CD4-positive, alpha-beta T cell (primary cell): ENCODE measurements around the gene LPCAT1. TPM values are rescaled to one million over a fixed set of nuclear protein-coding genes. Genes with fewer than 3 reads are reported as not detected.

Experiments used
- ATAC-seq: fragments of 200-7000 bp; cut with Tn5 transposase; one replicate; pipeline ENCODE4 v1.10.0; 2022; ENCODE audit warnings: mild to moderate bottlenecking; ENCODE audit not compliant: poor library complexity
- CTCF ChIA-PET: fragments of 350-600 bp; sonication (Branson Sonifier 250); formaldehyde crosslinking; loops from one replicate; lab custom pipeline; 2021; ENCODE audit warnings: antibody characterized with exemption, inconsistent platforms; lab: Charles Lee
- POLR2A ChIA-PET: fragments of 350-600 bp; sonication (Branson Sonifier 250); formaldehyde crosslinking; loops from one replicate; lab custom pipeline; 2021; ENCODE audit warnings: antibody characterized with exemption, inconsistent platforms; lab: Charles Lee
- DNase-seq, 14 experiments: peaks; one replicate each; pipeline ENCODE4 v3.0.0-alpha.2; 2013 to 2020; ENCODE audit warnings: mixed read lengths in 2 of 14
- H3K27ac ChIP-seq, 2 donors: one replicate each; pipeline versions ENCODE4 v1.5.1 to v1.7.0; 2013; ENCODE audit warnings: low read length in 2 of 2, low read depth in 1 of 2, mild to moderate bottlenecking in 1 of 2
- H3K27me3 ChIP-seq, 2 experiments: 1 replicate in 1 of 2; 2 replicates in 1 of 2; pipeline versions ENCODE4 v1.6.1 to v1.7.0; 2013; ENCODE audit warnings: low read length in 2 of 2, control low read depth in 1 of 2, mild to moderate bottlenecking in 1 of 2, moderate library complexity in 1 of 2; ENCODE audit not compliant: insufficient read depth in 2 of 2, control insufficient read depth in 1 of 2
- H3K36me3 ChIP-seq: one replicate; pipeline ENCODE4 v1.6.1; 2013; ENCODE audit warnings: low read length, control low read depth; ENCODE audit not compliant: insufficient read depth
- H3K4me1 ChIP-seq: one replicate; pipeline ENCODE4 v1.6.1; 2013; ENCODE audit warnings: low read length, control low read depth; ENCODE audit not compliant: insufficient read depth
- H3K4me3 ChIP-seq: one replicate; pipeline ENCODE4 v1.5.1; 2013; ENCODE audit warnings: mild to moderate bottlenecking, low read length, moderate library complexity
- H3K9me3 ChIP-seq, 2 experiments: 1 replicate in 1 of 2; 2 replicates in 1 of 2; pipeline versions ENCODE4 v1.6.1 to v1.7.0; 2013; ENCODE audit warnings: low read length in 2 of 2, mild to moderate bottlenecking in 2 of 2, control low read depth in 1 of 2, moderate library complexity in 1 of 2; ENCODE audit not compliant: control insufficient read depth in 1 of 2, insufficient read depth in 1 of 2
- H3K27ac Mint-ChIP-seq: one replicate; pipeline ENCODE4 v1.8.0; 2020; ENCODE audit warnings: mixed read lengths
- H3K27me3 Mint-ChIP-seq: one replicate; pipeline ENCODE4 v1.8.0; 2021; ENCODE audit warnings: mixed read lengths
- H3K36me3 Mint-ChIP-seq: one replicate; pipeline ENCODE4 v1.8.0; 2021; ENCODE audit warnings: low read depth, mixed read lengths
- H3K4me1 Mint-ChIP-seq: one replicate; pipeline ENCODE4 v1.8.0; 2021; ENCODE audit warnings: low read depth, mixed read lengths
- H3K4me3 Mint-ChIP-seq: one replicate; pipeline ENCODE4 v1.8.0; 2020; ENCODE audit warnings: mild to moderate bottlenecking, mixed read lengths
- H3K9me3 Mint-ChIP-seq: one replicate; pipeline ENCODE4 v1.8.0; 2020; ENCODE audit warnings: mixed read lengths
- CTCF ChIP-seq: fragments of 200-600 bp; IDR thresholded peaks from one replicate; pipeline ENCODE4 v1.8.0; 2022; ENCODE audit warnings: antibody characterized with exemption, mild to moderate bottlenecking
- intact Hi-C, 2 experiments: fragments of 100-400 bp; cut with DNase I in 1 of 2; cut with micrococcal nuclease in 1 of 2; formaldehyde crosslinking; loops; one replicate each; pipeline versions ENCODE4 v1.15.1 to v1.9.0; 2023 to 2025; cut with DNase I, micrococcal nuclease
- total RNA-seq, 174 experiments: library from RNA in 2 of 174; stranded (reverse) in 2 of 174; gene quantifications; one replicate each; pipeline ENCODE4 v1.2.3 and lab custom pipeline; 2021 to 2026

Gene LPCAT1
- total RNA-seq, 2 experiments from 2014 or later = 20.4 to 21.2 TPM

DNA sequence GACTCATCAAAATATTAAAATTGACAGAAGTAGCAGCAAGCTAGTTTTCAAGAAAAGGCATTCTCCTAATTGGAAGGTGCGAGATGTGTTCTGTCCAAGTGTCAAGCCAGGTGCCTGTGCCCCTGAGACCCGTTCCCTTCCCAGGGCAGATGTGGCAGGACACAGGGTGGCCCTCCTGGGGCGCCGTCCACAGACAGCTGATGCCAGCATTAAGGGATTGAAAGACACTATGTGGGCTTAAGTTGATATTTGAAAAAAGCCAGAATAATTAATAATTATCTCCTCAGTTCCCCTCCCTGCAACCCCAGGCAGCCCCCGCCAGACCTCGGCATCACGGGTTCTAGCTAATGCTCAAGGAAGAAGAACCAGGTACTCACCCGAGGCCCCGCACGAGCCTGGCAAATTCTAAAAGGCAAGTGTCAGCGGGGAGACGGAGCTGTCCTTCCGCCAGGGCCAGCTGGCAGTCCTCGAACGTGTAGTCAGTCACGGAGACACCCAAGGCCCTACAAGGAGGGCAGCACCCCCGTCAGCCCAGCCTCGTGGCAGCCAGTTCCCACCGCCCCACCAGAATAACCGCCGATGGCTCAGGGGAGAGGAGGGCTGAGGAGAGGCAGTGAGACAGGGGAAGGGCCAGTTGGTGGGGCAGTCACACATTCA, 49.4 kb downstream of the LPCAT1 start:
- Mint-ChIP-seq H3K4me3 (no peak overlapping the region), H3K9me3 (no peaks in the 10 kb centered on the region), H3K36me3 (peaks cover 44% of the 10 kb centered on the region), H3K27ac (no peak overlapping the region), H3K27me3 (no peaks in the 10 kb centered on the region), H3K4me1 (no peaks in the 10 kb centered on the region)
- Histone ChIP-seq H3K27me3 (no peaks in the 10 kb centered on the region), H3K36me3 (peaks cover 59% of the 10 kb centered on the region), H3K27ac (no peak overlapping the region), H3K4me3 (no peak overlapping the region), H3K9me3 (no peaks in the 10 kb centered on the region), H3K4me1 (no peaks in the 10 kb centered on the region)
- ChIA-PET CTCF (no interaction called here), POLR2A (no interaction called here)
- intact Hi-C loops = no loop called here
- ATAC-seq = no peak
- TF ChIP-seq CTCF = no peak
- peak in 1 of 14 experiments; percentile 29 for DNase-seq

DNA sequence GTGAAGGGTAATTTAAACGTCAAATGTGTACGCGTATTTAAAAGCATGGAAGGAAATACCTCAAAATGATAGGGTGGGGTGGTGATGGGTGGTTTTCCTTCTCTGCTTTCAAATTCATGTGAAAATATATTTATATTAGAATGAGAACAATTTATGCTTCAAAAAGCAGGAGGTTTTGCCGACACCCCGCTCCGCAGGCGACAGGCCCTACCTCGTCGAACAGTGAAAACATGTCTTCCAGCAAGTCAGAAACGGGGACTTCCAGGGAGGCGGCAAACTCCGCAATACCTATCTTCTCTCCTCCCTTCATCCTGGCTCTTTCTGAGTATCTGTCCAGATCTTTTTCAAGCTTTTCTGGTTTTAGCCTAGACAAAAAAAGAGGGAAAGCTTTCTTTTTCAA, 50.0 kb downstream of the LPCAT1 start:
- Mint-ChIP-seq H3K4me3 (no peak overlapping the region), H3K4me1 (no peaks in the 10 kb centered on the region), H3K27me3 (no peaks in the 10 kb centered on the region), H3K9me3 (no peaks in the 10 kb centered on the region), H3K36me3 (peaks cover 41% of the 10 kb centered on the region), H3K27ac (no peak overlapping the region)
- Histone ChIP-seq H3K36me3 (peaks cover 53% of the 10 kb centered on the region), H3K27ac (no peak overlapping the region), H3K4me1 (no peaks in the 10 kb centered on the region), H3K4me3 (no peak overlapping the region), H3K9me3 (no peaks in the 10 kb centered on the region), H3K27me3 (no peaks in the 10 kb centered on the region)
- ATAC-seq = no peak
- intact Hi-C loops = no loop called here
- DNase-seq = peak in 1 of 14 experiments; percentile 10
- no peak for TF ChIP-seq CTCF
- CTCF ChIA-PET = no interaction called here
- POLR2A ChIA-PET = no interaction called here

DNA sequence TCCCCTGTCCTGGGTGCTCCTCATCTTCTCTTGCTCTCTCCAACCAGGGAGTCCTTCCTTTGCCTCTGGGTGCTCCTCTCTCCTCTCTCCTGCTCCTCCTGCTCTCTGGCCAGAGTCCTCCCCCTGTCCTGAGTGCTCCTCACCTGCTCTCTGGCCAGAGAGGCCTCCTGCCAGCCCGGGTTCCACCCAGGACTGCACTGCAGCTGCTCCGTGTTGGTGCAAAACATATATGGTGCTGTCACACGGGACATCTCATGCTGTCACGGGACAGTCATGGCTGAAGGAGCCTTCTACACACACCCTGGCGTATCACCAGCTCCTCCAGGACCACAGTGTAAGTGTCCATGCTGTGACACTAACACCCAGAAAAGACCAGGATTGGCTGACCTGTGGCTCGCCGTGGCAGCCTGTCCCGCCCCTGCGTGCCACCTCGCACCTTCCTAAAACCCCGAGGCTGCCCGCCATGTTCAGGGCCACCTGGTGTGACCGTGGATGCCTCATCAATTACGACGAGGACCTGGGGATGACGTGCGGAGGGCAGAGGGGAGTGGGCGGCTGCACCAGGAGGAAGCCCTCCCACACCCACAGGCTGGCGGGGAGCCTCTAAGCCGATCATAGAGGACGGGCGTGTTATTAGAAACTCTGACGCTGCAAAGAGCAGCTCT, 50.7 kb downstream of the LPCAT1 start:
- Histone ChIP-seq H3K27me3 (no peaks in the 10 kb centered on the region), H3K4me1 (no peaks in the 10 kb centered on the region), H3K27ac (no peak overlapping the region), H3K4me3 (no peak overlapping the region), H3K9me3 (no peaks in the 10 kb centered on the region), H3K36me3 (peaks cover 47% of the 10 kb centered on the region)
- Mint-ChIP-seq H3K4me1 (no peaks in the 10 kb centered on the region), H3K36me3 (peaks cover 41% of the 10 kb centered on the region), H3K27ac (no peak overlapping the region), H3K27me3 (no peaks in the 10 kb centered on the region), H3K9me3 (no peaks in the 10 kb centered on the region), H3K4me3 (no peak overlapping the region)
- CTCF ChIA-PET = no interaction called here
- intact Hi-C loops = no loop called here
- POLR2A ChIA-PET = no interaction called here
- ATAC-seq = no peak
- no peak for TF ChIP-seq CTCF
- DNase-seq = peak in 1 of 14 experiments; percentile 23
